ENCODE data around the gene SCN2A.
"Not testable (repeated sequence)": the region's sequence is repeated elsewhere in the genome, so short reads cannot be mapped to it uniquely, and the experiment has no call there.

SCN2A gene

GRCh38 chr2:165348441-165348840 lies 109.2 kb downstream of the SCN2A start:
- DNase-seq: no peak

- DNase-seq: no peak
These were observed 110.0 kb downstream of the SCN2A start for GRCh38 chr2:165349181-165349580.

- no peak for DNase-seq
These were observed 118.5 kb downstream of the SCN2A start for GRCh38 chr2:165357758-165358157.

- DNase-seq: no peak
These were observed 122.3 kb downstream of the SCN2A start for GRCh38 chr2:165361514-165361913.

- no peak for DNase-seq
These were observed 130.1 kb downstream of the SCN2A start for GRCh38 chr2:165369131-165369897.

GRCh38 chr2:165369898-165370296 lies 130.7 kb downstream of the SCN2A start:
- no peak for DNase-seq

- no peak for DNase-seq
These were observed 132.1 kb downstream of the SCN2A start for GRCh38 chr2:165371356-165371755.

GRCh38 chr2:165373278-165374010 lies 134.2 kb downstream of the SCN2A start:
- no peak for DNase-seq

GRCh38 chr2:165376571-165376975 lies 137.4 kb downstream of the SCN2A start:
- DNase-seq: no peak

- no peak for DNase-seq
These were observed 143.1 kb downstream of the SCN2A start for GRCh38 chr2:165382362-165382761.

- DNase-seq: no peak
These were observed 151.7 kb downstream of the SCN2A start for GRCh38 chr2:165390875-165391274.

GRCh38 chr2:165391791-165392190 lies 152.6 kb downstream of the SCN2A start:
- DNase-seq: no peak

- not testable (repeated sequence) for DNase-seq
These were observed 159.4 kb downstream of the SCN2A start for GRCh38 chr2:165398603-165399002.

GRCh38 chr2:165401285-165401852 lies 162.2 kb downstream of the SCN2A start:
- DNase-seq: no peak

- DNase-seq: no peak
These were observed 162.9 kb downstream of the SCN2A start for GRCh38 chr2:165402162-165402561.

- no peak for DNase-seq
These were observed 167.0 kb downstream of the SCN2A start for GRCh38 chr2:165406173-165406572.

GRCh38 chr2:165407466-165407865 lies 168.3 kb downstream of the SCN2A start:
- DNase-seq: no peak

GRCh38 chr2:165408186-165408585 lies 169.0 kb downstream of the SCN2A start:
- DNase-seq: no peak

- DNase-seq: no peak
These were observed 171.1 kb downstream of the SCN2A start for GRCh38 chr2:165410276-165410675.

- DNase-seq: no peak
These were observed 175.0 kb downstream of the SCN2A start for GRCh38 chr2:165414187-165414586.

GRCh38 chr2:165417009-165417408 lies 177.8 kb downstream of the SCN2A start:
- no peak for DNase-seq

- DNase-seq: no peak
These were observed 181.0 kb downstream of the SCN2A start for GRCh38 chr2:165420231-165420630.

GRCh38 chr2:165423081-165423480 lies 183.9 kb downstream of the SCN2A start:
- DNase-seq: no peak

GRCh38 chr2:165425556-165425955 lies 186.3 kb downstream of the SCN2A start:
- DNase-seq: no peak

All from CD4-positive, alpha-beta T cell treated with Interleukin-15 for 1 hour (primary cell).